Caki2 (cell line): ENCODE measurements around the gene CDON. TPM values are rescaled to one million over a fixed set of nuclear protein-coding genes. Genes with fewer than 3 reads are reported as not detected.

Experiments
- DNase-seq: peaks from one replicate; pipeline ENCODE4 v3.0.0-alpha.2; 2015; ENCODE audit warnings: low read depth
- in situ Hi-C: cut with HindIII; loops from 2 replicates; pipeline ENCODE4 v1.10.0; 2016; ENCODE audit warnings: low sequenced_read_pairs, low pct_unique_long_range_greater_than_20kb, mixed read lengths
- total RNA-seq: library from RNA; depleted of rRNA; stranded (reverse); fragments of >200 nt; shearing (Covaris generic); gene quantifications from 2 replicates; pipeline ENCODE4 v1.2.3, GENCODE V29; 2014; ENCODE audit warnings: low replicate concordance

The CDON gene
- total RNA-seq, 1 experiment from 2014 or later: 2.2 TPM

DNA sequence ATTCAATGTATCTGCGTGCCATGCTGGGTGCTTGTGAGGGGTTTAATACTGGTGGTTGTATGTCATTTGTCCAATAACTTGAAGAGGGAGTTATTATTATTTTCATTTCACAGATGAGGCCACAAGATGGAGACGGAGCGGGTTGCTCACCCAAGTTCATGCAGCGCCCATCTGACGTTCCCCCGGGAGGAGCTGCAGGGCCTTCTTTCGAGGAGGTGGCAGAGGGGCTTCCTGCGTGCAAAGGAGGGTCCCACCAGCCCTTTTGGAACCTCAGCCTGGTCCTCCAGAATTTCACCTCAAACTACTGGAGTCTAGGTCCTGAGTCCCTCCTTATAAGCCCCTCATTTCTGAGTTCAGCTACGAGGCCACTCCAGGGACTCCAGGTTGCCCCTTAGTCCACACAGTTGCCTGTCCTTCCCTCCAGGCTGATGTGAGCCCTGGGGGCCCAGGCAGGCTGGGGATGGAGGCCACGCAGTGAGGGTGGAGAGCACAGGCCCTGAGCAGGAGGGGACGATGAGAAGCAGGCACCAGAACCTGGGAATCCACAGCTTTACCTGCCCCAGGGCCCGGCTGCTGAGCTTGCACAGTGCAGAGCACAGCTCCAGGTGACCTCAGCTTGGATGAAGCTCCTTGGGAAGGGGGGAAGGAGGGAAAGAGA, 119.8 kb downstream of the CDON start:
- no peak for DNase-seq
- in situ Hi-C loops: no loop called here

DNA sequence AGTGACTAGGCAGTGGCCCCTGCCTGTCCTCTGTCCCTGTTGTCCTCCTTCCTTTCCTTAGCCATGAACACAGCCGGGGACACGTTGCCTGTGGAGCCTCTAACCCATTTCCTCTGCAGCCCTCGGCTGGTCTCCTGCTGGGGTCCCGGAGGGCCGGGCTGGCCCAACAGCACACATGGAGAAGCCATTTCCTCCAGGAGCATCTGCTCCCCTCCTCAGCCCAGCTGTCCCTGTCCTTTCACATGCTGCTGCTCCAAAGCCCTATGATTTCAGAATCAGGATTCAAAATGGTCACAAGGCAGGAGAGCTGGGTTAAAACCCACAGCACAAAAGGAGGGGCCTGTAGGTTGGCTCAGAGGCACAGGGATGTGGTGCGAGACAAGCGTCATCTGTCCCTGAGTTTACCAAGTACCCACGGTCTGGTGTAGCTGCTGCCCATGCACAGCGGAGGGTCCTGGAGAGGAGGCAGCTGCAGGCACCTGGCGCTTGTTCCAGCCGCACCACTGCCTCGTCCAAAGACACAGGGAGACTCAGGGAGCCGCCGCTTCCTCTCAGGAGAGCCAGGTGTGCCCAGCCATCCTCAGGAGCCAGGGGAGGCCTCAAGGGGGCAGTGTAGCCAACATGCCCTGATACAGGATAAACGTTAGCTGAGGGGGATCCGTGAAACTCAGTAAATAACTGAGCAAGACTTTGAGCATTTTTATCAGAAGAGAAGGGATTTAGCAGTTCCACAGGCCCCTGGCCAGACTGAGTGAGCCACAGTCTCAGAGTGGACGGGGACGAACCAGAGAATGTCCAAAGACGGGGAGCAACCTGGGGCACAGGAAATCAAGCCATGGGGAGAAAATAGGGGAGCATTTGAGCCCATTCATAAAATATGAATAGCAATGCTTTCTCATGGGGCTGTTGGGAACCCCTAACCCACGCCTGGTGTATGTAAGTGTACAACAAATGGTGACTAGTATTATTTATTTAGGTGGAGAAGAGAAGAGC, 120.8 kb downstream of the CDON start:
- DNase-seq: no peak
- in situ Hi-C loops: no loop called here

DNA sequence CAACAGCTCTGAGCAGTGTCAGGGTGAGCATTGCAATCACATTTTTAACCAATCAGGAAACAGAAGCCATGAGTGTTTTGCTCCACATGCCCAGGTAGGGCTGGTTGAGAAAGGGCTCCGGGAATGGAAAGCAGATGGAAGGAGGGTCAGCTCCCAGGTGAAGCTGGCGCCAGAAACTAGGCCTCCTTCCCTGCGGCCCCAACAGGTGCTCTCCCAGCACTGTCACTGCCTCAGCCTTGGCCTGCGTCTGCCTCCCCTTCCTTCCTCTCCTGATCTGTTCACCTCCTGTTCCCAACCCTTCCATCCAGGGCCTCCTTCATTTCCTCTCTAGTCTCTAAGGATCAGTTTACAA, 121.4 kb downstream of the CDON start:
- in situ Hi-C loops: no loop called here
- DNase-seq: no peak

DNA sequence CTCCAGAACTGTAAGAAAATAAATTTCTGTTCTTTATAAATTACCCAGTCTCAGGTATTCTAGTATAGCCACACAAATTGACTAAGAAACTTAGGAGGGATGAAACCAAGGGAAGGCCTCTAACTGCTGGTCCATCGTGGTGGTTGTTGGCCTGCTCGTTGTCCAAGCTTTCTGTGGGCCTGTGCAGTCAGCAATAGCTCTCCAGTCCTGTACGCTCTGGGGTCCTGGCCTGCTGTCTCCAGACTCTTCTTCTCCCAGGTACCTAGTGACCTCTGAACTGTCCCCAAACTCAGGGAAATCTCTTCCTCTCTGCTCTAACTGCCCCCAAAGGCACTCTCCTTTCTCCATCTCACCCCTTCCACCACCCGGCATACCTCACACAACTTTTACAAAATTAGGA, 122.5 kb downstream of the CDON start:
- no peak for DNase-seq
- in situ Hi-C loops: no loop called here

DNA sequence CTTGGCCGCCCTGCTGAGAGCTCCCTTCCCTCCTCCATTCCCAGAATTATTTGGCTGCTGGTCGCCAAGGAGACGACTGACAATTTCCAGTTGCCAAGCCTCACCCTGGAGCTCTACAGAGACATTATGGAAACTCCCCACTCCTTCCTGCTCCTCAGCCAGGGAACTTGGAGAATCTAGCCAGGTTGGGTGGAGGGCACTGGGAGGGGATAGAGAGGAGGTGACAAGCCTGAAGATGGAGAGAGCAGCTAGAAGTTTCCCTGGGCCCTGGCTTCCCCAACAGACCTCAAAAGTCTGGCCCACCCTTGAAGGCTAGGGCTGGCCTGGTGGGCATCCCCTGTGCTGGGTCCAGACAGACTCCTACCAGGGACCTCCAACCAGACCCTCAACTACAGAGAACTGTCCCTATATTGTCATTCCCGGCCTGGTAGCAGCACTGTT, 123.6 kb downstream of the CDON start:
- DNase-seq: no peak
- in situ Hi-C loops: no loop called here

DNA sequence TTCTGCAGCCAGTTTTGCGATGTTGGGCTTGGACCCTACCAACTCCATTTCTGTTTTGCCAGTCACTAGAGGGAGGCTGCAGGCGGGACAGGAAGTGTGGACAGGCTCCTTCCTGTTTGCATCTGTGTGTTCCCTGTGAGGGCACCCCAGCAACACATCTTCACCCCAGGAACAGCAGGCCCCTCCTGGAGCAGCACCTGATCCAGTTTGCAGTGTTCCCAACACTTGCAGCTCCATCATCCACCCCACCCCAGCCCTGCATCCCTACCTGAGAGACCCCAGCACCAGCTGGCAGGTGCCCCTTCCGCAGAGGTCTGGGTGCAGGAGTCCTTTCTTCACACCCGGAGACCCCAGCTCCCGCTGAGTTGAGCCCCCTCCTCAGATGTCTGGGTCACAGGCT, 124.2 kb downstream of the CDON start:
- DNase-seq: no peak
- in situ Hi-C loops: no loop called here

DNA sequence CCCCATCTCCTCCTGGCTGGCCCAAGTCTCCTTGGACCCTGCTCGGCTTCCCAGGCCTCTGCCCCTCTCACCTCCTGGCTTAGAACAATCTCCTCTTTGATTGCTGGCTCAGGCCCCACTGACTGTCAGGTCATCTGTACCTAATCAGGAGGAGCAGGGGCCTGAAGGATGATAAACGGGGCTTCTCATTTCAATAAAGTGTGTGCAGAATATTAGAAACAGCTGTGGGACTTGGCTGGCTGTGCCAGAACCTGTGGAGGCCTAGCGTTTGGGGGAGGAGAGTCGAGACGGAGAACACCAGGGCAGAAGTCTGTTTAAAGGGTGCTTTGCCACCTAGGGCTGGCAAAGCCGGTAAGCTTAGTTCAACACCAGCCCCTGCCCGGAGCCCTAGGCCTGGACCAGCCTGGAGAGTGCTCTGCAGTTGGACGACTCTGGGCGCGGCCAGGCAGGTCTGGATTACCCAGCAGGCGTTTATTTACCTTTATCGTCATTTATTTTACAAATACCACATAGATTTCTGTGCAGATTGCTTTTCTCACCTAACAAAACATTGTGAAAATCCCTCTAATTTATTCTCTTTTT, 127.0 kb downstream of the CDON start:
- in situ Hi-C loops: no loop called here
- DNase-seq: no peak

DNA sequence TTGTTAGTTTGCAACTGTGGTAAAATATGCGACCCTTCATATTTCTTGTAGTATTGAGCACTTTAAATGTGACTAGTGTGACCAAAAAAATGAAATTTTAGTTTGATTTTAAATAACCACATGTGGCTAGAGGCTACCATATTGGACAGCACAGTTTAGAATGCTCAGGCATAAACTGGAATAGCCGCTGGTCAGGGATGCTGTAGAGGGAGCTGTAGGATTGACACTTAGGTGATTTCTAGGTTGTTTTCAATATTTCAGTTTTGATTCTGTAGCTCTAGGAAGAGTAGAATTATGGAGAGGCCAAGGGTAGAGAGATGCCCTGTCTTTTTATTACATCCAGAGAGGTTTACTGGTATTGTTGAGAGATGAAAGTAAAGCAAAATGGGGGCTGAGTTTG, 127.6 kb downstream of the CDON start:
- DNase-seq: no peak
- in situ Hi-C loops: no loop called here

DNA sequence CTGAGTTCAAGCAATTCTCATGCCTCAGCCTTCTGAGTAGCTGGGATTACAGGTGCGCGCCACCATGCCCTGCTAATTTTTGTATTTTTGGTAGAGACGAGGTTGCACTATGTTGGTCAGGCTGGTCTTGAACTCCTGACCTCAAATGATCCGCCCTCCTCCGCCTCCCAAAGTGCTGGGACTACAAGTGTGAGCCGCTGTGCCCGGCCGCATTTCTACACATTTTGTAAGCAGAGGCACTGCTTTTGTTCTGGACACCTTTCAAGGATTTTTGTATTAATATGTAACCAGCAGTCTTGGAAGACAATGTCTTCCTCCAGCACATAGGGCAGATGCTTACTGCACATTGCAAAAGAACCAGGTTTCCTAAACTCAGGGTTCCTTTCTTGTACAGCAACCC, 128.2 kb downstream of the CDON start:
- in situ Hi-C loops: no loop called here
- DNase-seq: no peak

DNA sequence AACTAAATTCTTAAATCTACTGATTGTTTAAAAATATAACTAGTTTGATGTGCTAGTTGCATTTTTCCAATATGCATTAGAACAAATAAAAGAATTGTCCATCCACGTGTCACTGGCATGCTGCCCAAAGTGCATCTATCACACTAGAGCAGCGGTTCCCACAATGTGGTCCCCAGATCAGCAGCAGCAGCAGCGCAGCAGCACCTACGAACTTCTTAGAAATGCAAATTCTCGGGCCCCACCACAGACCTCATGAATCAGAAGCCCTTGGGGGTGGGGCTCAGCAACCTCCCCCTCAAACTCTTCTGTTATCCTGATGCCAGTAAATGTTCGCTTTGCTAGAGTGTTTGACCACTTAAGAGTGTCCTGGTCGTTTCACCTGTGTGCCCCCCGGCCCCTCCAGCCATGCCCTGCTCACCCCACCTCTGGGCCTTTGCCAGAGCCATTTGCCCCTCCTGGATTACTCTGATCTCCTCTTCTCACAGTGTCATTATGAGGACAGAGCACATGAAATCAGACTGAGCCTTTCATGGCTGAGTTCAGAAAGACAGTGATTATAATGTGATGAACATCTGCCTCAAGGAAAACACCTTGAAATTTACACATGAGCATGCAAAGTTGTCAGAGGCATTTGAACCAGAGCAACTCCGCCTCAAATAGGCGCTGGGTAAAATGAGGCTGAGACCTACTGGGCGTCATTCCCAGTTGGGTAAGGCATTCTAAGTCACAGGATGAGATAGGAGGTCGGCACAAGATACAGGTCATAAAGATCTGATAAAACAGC, 129.4 kb downstream of the CDON start:
- DNase-seq: no peak
- in situ Hi-C loops: no loop called here

DNA sequence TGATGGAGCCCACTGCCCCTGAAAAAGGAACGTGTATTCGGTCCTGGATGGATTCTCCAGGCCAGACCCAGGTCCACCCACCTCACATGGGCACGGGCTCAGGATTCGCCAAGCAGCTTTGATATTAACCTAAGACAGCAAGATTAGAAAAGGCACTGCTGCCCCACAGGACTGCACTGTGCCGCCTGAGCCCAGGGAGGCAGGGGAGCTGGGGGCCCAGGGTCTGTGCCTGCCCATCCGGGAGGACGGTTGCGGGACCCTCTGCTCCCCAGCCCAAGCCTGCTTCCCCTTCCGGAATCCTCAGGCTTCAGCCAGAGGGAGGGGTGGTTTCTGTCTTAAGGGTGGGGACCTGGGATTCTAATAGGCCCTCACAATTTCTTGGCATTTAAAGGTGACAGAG, 130.4 kb downstream of the CDON start:
- in situ Hi-C loops: no loop called here
- DNase-seq: no peak

DNA sequence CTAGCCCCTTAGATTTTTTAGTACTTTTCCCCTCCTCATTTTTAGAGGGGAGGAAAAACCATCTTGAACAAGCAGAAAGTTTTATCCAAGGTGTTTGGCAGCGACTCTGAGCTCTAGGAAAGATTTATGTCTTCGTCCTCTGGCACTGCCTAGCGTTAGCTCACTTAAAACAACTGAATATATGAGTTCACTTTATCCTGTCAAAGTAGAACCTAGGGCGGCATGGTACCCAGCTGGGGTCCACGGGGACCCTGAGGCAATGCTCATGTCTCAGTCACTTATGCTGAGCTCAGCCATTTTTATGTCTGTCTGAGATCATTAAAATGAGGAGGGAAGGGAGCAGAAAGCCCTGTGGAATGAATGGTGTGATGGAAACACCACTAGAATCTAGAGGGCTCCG, 131.0 kb downstream of the CDON start:
- no peak for DNase-seq
- in situ Hi-C loops: no loop called here

DNA sequence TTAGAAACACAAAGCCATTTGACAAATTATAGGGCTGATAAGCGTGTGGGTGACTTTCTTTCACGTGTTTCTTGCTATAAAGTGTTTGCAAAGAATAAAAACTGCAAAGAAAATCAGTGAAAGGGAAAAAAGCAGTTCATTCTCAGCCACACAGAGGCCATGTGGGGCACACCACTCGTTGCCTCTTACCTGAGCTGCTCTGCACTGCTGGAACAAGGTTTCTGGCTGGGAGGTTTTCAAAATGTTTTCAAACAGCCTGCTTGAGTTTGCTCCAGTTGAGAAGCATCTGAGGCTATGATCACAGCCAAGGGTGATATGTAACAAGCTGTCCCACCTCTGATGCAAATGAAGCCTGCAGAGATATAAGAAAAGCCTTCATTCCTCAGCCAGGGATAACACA, 131.6 kb downstream of the CDON start:
- in situ Hi-C loops: no loop called here
- DNase-seq: no peak

DNA sequence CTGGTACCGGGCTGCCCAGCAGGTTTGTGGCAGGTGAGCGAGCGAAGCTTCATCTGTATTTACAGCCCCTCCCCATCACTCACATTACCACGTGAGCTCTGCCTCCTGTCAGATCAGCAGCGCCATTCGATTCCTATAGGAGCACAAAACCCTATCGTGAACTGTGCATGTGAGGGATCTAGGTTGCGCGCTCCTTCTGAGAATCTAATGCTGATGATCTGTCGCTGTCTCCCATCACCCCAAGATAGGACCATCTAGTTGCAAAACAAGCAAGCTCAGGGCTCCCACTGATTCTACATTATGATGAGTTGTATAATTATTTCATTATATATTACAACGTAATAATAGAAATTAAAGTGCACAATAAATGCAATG, 132.6 kb downstream of the CDON start:
- DNase-seq: no peak
- in situ Hi-C loops: no loop called here

DNA sequence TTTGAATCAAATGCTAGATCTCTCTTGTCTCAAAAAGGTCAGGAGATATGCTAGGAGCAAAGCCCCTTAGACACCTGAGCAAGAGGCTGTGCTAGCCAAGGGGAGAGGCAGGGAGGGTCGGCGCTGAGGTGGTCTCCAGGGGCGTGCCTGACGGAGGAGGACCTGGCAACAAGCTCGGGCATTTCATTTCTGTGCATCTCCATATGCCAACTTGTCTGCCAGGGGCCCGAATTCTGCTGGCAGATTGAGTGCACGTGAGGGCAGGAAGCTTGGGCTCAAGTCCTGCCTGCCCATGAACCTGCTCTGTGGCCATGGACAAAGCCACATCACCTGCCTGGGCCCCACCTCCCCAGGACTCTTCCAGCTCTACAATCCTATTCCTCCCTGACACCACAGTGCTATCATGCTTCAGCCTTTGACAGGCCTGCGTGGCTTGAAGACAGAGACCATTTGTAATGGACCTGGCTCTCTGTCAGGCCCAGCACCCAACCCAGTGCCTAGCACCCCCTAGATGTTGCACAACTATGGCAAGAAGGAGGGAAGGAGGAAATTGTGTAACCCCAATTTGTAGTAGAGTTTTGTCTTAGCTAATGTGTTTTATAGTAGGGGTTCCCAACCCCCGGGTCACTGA, 133.1 kb downstream of the CDON start:
- DNase-seq: no peak
- in situ Hi-C loops: no loop called here

DNA sequence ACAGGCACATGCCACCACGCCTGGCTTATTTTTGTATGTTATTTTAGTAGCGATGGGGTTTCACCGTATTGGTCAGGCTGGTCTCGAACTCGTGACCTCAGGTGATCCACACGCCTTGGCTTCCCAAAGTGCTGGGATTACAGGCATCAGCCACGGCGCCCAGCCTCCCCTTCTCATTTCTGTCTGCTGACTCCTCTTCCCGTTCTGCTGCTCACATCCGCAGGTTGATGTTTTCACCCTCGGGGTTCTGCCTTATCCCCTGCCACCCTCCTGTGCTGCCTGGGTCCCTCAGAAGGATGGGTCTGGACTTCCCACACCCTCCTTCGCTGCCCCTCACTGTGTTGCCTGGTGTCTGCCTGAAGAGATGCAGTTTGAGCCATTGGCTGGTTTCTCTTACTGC, 136.0 kb downstream of the CDON start:
- in situ Hi-C loops: no loop called here
- no peak for DNase-seq

DNA sequence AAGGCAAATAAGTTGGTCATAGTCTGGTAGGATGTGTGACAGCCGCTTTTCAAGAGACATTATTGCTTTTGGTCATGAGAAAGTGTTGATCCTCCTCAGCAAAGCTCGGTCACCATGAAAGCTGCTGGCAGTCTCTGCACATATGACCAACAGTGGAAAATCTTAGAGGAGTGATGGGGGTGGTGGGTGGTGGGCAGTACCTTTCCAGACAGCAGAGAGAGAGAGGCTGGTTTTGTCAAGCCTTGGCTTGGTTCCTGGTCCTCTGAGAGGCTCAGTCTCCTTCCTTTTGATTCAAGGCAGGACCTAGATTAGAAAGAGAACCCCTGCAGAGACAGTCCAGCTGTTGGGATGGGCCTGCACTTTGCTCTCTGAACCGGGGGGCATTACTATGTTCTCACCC, 136.9 kb downstream of the CDON start:
- no peak for DNase-seq
- in situ Hi-C loops: no loop called here

DNA sequence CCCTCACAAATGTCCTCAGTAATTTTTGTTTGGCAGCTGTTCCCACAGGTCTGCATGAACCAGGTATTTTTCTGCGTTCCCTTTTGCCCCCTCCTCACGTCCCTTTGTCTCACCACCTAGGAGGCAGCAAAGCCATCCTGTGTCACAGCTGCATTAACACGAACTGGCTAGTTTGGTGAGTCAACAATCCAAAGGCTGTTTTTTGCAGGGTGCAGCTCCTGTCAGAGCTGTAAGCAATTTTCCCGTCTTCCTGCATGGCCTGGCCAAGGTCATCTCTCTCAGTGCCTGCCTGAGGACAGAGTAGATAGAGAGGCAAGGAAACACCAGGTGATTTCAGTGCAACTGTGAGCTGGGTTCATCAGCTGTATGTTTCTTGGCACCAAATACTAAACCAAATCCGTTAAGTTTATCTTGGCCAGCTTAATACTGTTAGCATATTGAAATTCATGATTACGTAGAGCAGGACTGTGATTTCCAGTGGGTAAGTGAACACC, 137.4 kb downstream of the CDON start:
- in situ Hi-C loops: no loop called here
- DNase-seq: no peak
